A549 (cell line): ENCODE results near the gene ENTHD1. TPM values are rescaled to one million over a fixed set of nuclear protein-coding genes. Genes with fewer than 3 reads are reported as not detected.
A peak's percentile ranks its signal among the peaks of the same experiment; 100 is the strongest.

ENCODE experiments used
- ATAC-seq, 2 experiments: fragments of 200-7000 bp in 1 of 2; fragments of >200 bp in 1 of 2; cut with Nextera tagmentation in 1 of 2; cut with Tn5 transposase in 1 of 2; 3 replicates each; pipeline versions ENCODE4 v1.8.0 to v1.9.1; 2018 to 2020; ENCODE audit warnings: mild to moderate bottlenecking in 1 of 2, moderate library complexity in 1 of 2
- CTCF ChIA-PET: fragments of 300-600 bp; sonication (Branson Sonifier 250); formaldehyde crosslinking; extraction: SDS; loops from one replicate; lab custom pipeline; 2021; ENCODE audit warnings: antibody characterized with exemption, inconsistent platforms; lab: Yijun Ruan, JAX
- POLR2A ChIA-PET: fragments of 350-600 bp; formaldehyde crosslinking; extraction: SDS; loops from one replicate; lab custom pipeline; 2021; ENCODE audit warnings: antibody characterized with exemption, inconsistent platforms; lab: Yijun Ruan, JAX
- DNase-seq, 2 experiments: peaks; one replicate each; pipeline versions ENCODE4 v3.0.0 to v3.0.0-alpha.2; 2011 to 2016; ENCODE audit warnings: low read depth in 1 of 2, low spot score in 1 of 2
- FAIRE-seq: peaks from 2 replicates; lab custom pipeline; 2011; peaks lifted over from hg19 to GRCh38; lab: Jason Lieb, UNC
- H3K27ac ChIP-seq, 2 experiments: fragments of >200 bp; sonication (Bioruptor Twin); formaldehyde crosslinking; 3 replicates each; pipeline ENCODE4 v1.5.1; 2016 to 2017
- H3K4me1 ChIP-seq: fragments of >200 bp; sonication (Bioruptor Twin); formaldehyde crosslinking; 3 replicates; pipeline ENCODE4 v1.6.1; 2016
- H3K4me2 ChIP-seq: fragments of >200 bp; sonication (Bioruptor Twin); formaldehyde crosslinking; 3 replicates; pipeline ENCODE4 v1.6.1; 2016
- H3K4me3 ChIP-seq: fragments of >200 bp; sonication (Bioruptor Twin); formaldehyde crosslinking; 3 replicates; pipeline ENCODE4 v1.5.1; 2016
- H3K9me3 ChIP-seq: fragments of >200 bp; sonication (Bioruptor Twin); formaldehyde crosslinking; 3 replicates; pipeline ENCODE4 v1.6.1; 2016
- BHLHE40 ChIP-seq: IDR thresholded peaks from 2 replicates; pipeline ENCODE4 v1.6.1; 2012; ENCODE audit warnings: low read depth, low read length, inconsistent platforms
- CBX2 ChIP-seq: fragments of 200-600 bp; sonication (generic); IDR thresholded peaks from 2 replicates; pipeline ENCODE4 v1.6.1; 2016; ENCODE audit warnings: low read depth, mild to moderate bottlenecking, borderline replicate concordance
- CBX8 ChIP-seq: fragments of 200-600 bp; sonication (generic); IDR thresholded peaks from 2 replicates; pipeline ENCODE4 v1.6.1; 2016
- CHD2 ChIP-seq: fragments of 150-350 bp; IDR thresholded peaks from 2 replicates; pipeline ENCODE4 v1.6.1; 2014; ENCODE audit warnings: low read length; ENCODE audit not compliant: partially characterized antibody
- CTCF ChIP-seq: fragments of >200 bp; sonication (Bioruptor Twin); formaldehyde crosslinking; IDR thresholded peaks from 3 replicates; pipeline ENCODE4 v1.5.1; 2016
- EHMT2 ChIP-seq: fragments of 200-600 bp; sonication (generic); IDR thresholded peaks from 2 replicates; pipeline ENCODE4 v1.6.1; 2016; ENCODE audit warnings: antibody characterized with exemption, low read depth, mild to moderate bottlenecking, moderate library complexity
- EP300 ChIP-seq, 2 experiments: fragments of >200 bp; sonication (Bioruptor Twin); formaldehyde crosslinking; IDR thresholded peaks; 2 replicates in 1 of 2; 3 replicates in 1 of 2; pipeline ENCODE4 v1.6.1; 2016 to 2017
- ESRRA ChIP-seq: fragments of 150-350 bp; IDR thresholded peaks from 2 replicates; pipeline ENCODE4 v1.6.1; 2014; ENCODE audit warnings: mild to moderate bottlenecking, low read length, borderline replicate concordance
- FOSB ChIP-seq: fragments of 250-450 bp; sonication (Bioruptor Pico); IDR thresholded peaks from 2 replicates; pipeline ENCODE4 v1.5.0; 2020; ENCODE audit warnings: mild to moderate bottlenecking, moderate library complexity
- FOSL2 ChIP-seq, 2 experiments: fragments of 450-650 bp in 1 of 2; fragments of >200 bp in 1 of 2; sonication (Bioruptor Twin) in 1 of 2; formaldehyde crosslinking; IDR thresholded peaks; 2 replicates each; pipeline versions ENCODE4 v1.5.0 to v1.6.1; 2016 to 2020; ENCODE audit warnings: mild to moderate bottlenecking in 1 of 2, moderate library complexity in 1 of 2
- FOXS1 ChIP-seq: fragments of 250-450 bp; sonication (Bioruptor Pico); IDR thresholded peaks from 2 replicates; pipeline ENCODE4 v1.5.0; 2020; ENCODE audit warnings: mild to moderate bottlenecking, moderate library complexity
- GATA3 ChIP-seq: IDR thresholded peaks from 2 replicates; pipeline ENCODE4 v1.6.1; 2012; ENCODE audit warnings: borderline replicate concordance
- HMGXB4 ChIP-seq: fragments of 250-450 bp; sonication (Bioruptor Pico); IDR thresholded peaks from 2 replicates; pipeline ENCODE4 v1.5.0; 2021; ENCODE audit warnings: mild to moderate bottlenecking, moderate library complexity, borderline replicate concordance
- HOXA7 ChIP-seq: fragments of 250-450 bp; sonication (Bioruptor Pico); IDR thresholded peaks from 2 replicates; pipeline ENCODE4 v1.5.0; 2020; ENCODE audit warnings: mild to moderate bottlenecking, moderate library complexity
- HOXB13 ChIP-seq: fragments of 250-450 bp; sonication (Bioruptor Pico); IDR thresholded peaks from 2 replicates; pipeline ENCODE4 v1.5.0; 2020; ENCODE audit warnings: low read depth, mild to moderate bottlenecking, moderate library complexity
- JUN ChIP-seq, 2 experiments: fragments of >200 bp; sonication (Bioruptor Twin); formaldehyde crosslinking; IDR thresholded peaks; 2 replicates in 1 of 2; 3 replicates in 1 of 2; pipeline ENCODE4 v1.6.1; 2016 to 2017
- JUNB ChIP-seq: fragments of >200 bp; sonication (Bioruptor Twin); formaldehyde crosslinking; IDR thresholded peaks from 2 replicates; pipeline ENCODE4 v1.6.1; 2016
- KDM5A ChIP-seq: fragments of 200-600 bp; sonication (generic); IDR thresholded peaks from 2 replicates; pipeline ENCODE4 v1.6.1; 2016; ENCODE audit warnings: antibody characterized with exemption, mild to moderate bottlenecking
- PBX3 ChIP-seq: IDR thresholded peaks from 2 replicates; pipeline ENCODE4 v1.6.1; 2012
- PHF8 ChIP-seq: fragments of 200-600 bp; sonication (generic); IDR thresholded peaks from 2 replicates; pipeline ENCODE4 v1.6.1; 2016; ENCODE audit warnings: low read depth, mild to moderate bottlenecking, antibody characterized with exemption, moderate library complexity, borderline replicate concordance
- POLR2A ChIP-seq: IDR thresholded peaks from 2 replicates; pipeline ENCODE4 v1.6.1; 2012; ENCODE audit warnings: mild to moderate bottlenecking, low read length
- RAD21 ChIP-seq, 2 experiments: fragments of >200 bp in 1 of 2; sonication (Bioruptor Twin) in 1 of 2; formaldehyde crosslinking in 1 of 2; IDR thresholded peaks in 1 of 2; conservative IDR thresholded peaks in 1 of 2; 2 replicates in 1 of 2; 3 replicates in 1 of 2; pipeline ENCODE4 v1.6.1; 2012 to 2018; ENCODE audit warnings: inconsistent platforms in 1 of 2
- RARB ChIP-seq: fragments of 250-450 bp; sonication (Bioruptor Pico); IDR thresholded peaks from 2 replicates; pipeline ENCODE4 v1.8.0; 2021; ENCODE audit warnings: mild to moderate bottlenecking, moderate library complexity
- ZC3H11A ChIP-seq: fragments of 450-650 bp; IDR thresholded peaks from 2 replicates; pipeline ENCODE4 v1.6.1; 2014; ENCODE audit warnings: antibody characterized with exemption, mild to moderate bottlenecking
- ZFP36 ChIP-seq: fragments of 450-650 bp; IDR thresholded peaks from 2 replicates; pipeline ENCODE4 v1.6.1; 2014; ENCODE audit warnings: borderline replicate concordance; ENCODE audit not compliant: partially characterized antibody
- ZSCAN20 ChIP-seq: fragments of 250-450 bp; sonication (Bioruptor Pico); IDR thresholded peaks from 2 replicates; pipeline ENCODE4 v1.8.0; 2022; ENCODE audit warnings: mild to moderate bottlenecking, moderate library complexity
- WGBS: methylation state at CpG from one replicate; pipeline ENCODE4 v1.1.6; 2017; ENCODE audit errors: missing lambda C conversion rate; 5-methylcytosine and 5-hydroxymethylcytosine counted together
- polyA plus RNA-seq, 4 experiments: library from polyadenylated mRNA; depleted of rRNA in 3 of 4; stranded (reverse); fragments of >200 nt; fragmentation: RNase III in 1 of 4; extraction: RNeasy Plus Mini Kit Qiagen cat#74134 plus additional on column Dnase treatment in 1 of 4; gene quantifications; 2 replicates in 3 of 4; 3 replicates in 1 of 4; pipeline ENCODE4 v1.2.3, GENCODE V29; 2011 to 2017

ENTHD1 gene
- polyA plus RNA-seq, 2 of the 4 experiments (the other 2 are of a cell fraction), result not detected

GRCh38 chr22:39856588-39856987 lies 37.0 kb downstream of the ENTHD1 start:
- H3K27ac ChIP-seq, result no peak overlapping the region
- ChIA-PET POLR2A (no interaction called here), CTCF (interaction anchor here (1.0 kb wide), 1 partner anchor 179 kb away, joined by 3 read pairs; no protein-coding TSS in a partner anchor)
- no peak overlapping the region for H3K4me3 ChIP-seq
- H3K4me1 ChIP-seq, result no peaks in the 10 kb centered on the region
- DNase-seq, result peak in 1 of 2 experiments; percentile 1
- no peak for ATAC-seq
- 46% methylated on average over 3 of the region's 4 CpGs for WGBS
- no peaks in the 10 kb centered on the region for H3K9me3 ChIP-seq
- no peak overlapping the region for H3K4me2 ChIP-seq
- no peak for FAIRE-seq
- TF ChIP-seq JUNB, result no peak
- no peak for TF ChIP-seq ZFP36
- no peak for TF ChIP-seq EP300 (IDR thresholded peaks at IDR 0.05)
- no peak for TF ChIP-seq HOXA7 (CRISPR knock-in tag)
- no peak for TF ChIP-seq HMGXB4 (CRISPR knock-in tag)
- TF ChIP-seq CBX8, result no peak
- TF ChIP-seq ZSCAN20 (CRISPR knock-in tag), result no peak
- no peak for TF ChIP-seq PHF8
- no peak for TF ChIP-seq PBX3
- no peak for TF ChIP-seq FOXS1 (CRISPR knock-in tag)
- no peak for TF ChIP-seq CBX2
- TF ChIP-seq BHLHE40, result no peak
- TF ChIP-seq RARB (CRISPR knock-in tag), result no peak
- no peak for TF ChIP-seq CHD2

- no peak for ATAC-seq
- no peak overlapping the region for H3K4me3 ChIP-seq
- 13% methylated on average over 2 of the region's 2 CpGs for WGBS
- H3K4me2 ChIP-seq, result no peak overlapping the region
- ChIA-PET CTCF (interaction anchor here (0.5 kb wide), 1 partner anchor 23 kb away, joined by 3 read pairs; no protein-coding TSS in a partner anchor), POLR2A (no interaction called here)
- FAIRE-seq, result no peak
- no peak for DNase-seq
- H3K4me1 ChIP-seq, result no peaks in the 10 kb centered on the region
- no peak for TF ChIP-seq PHF8
- no peak for TF ChIP-seq HOXB13
- no peak for TF ChIP-seq ZC3H11A
- H3K9me3 ChIP-seq, result no peaks in the 10 kb centered on the region
- H3K27ac ChIP-seq, result no peak overlapping the region
Measured at GRCh38 chr22:39852799-39853198, 40.8 kb downstream of the ENTHD1 start.

- 48% methylated on average over 4 of the region's 4 CpGs for WGBS
- no peak overlapping the region for H3K4me3 ChIP-seq
- FAIRE-seq, result no peak
- no peak for TF ChIP-seq EHMT2
- TF ChIP-seq FOSB (CRISPR knock-in tag), result no peak
- no peak for TF ChIP-seq KDM5A
- TF ChIP-seq ESRRA, result no peak
- no peak for TF ChIP-seq HOXB13
- no peak for TF ChIP-seq HOXA7 (CRISPR knock-in tag)
- no peak for TF ChIP-seq CTCF
- TF ChIP-seq FOSL2 (IDR thresholded peaks at IDR 0.05), result no peak
- no peak for TF ChIP-seq FOSL2 (CRISPR knock-in tag; IDR thresholded peaks at IDR 0.05)
- TF ChIP-seq GATA3, result no peak
- no peak for TF ChIP-seq CHD2
- TF ChIP-seq RAD21 (conservative IDR thresholded peaks at IDR 0.05 in 1 of 2, IDR thresholded peaks at IDR 0.05 in 1 of 2), result no peak
- no peak for TF ChIP-seq BHLHE40
- TF ChIP-seq POLR2A, result no peak
- no peak for TF ChIP-seq JUN (IDR thresholded peaks at IDR 0.05)
- no peak for TF ChIP-seq RARB (CRISPR knock-in tag)
- TF ChIP-seq HMGXB4 (CRISPR knock-in tag), result no peak
Measured at GRCh38 chr22:39851606-39852315, 41.8 kb downstream of the ENTHD1 start.

More at GRCh38 chr22:39851606-39852315, 41.8 kb downstream of the ENTHD1 start:
- CTCF ChIA-PET, result no interaction called here
- DNase-seq (no peak), ATAC-seq (no peak)
- no peaks in the 10 kb centered on the region for H3K4me1 ChIP-seq
- no peak overlapping the region for H3K4me2 ChIP-seq
- POLR2A ChIA-PET, result no interaction called here
- H3K27ac ChIP-seq, result no peak overlapping the region
- H3K9me3 ChIP-seq, result no peaks in the 10 kb centered on the region
